HepG2 (cell line): ENCODE data around the gene CAMSAP2. TPM values are rescaled to one million over a fixed set of nuclear protein-coding genes. Genes with fewer than 3 reads are reported as not detected.

Experiments
- ATAC-seq: fragments of 200-7000 bp; cut with Tn5 transposase; 3 replicates; pipeline ENCODE4 v1.9.1; 2020; ENCODE audit warnings: mild to moderate bottlenecking, moderate library complexity
- BruUV-seq: library from RNA; stranded (reverse); fragments of 400-500 nt; replicated peaks from 2 replicates; lab custom pipeline; 2021; lab: Mats Ljungman, UMichigan
- CTCF ChIA-PET: fragments of 300-600 bp; formaldehyde crosslinking; extraction: SDS; loops from one replicate; lab custom pipeline; 2021; ENCODE audit warnings: low total read pairs, inconsistent platforms, low intra/inter-chr PET ratio; lab: Yijun Ruan, JAX
- POLR2A ChIA-PET: fragments of 350-600 bp; sonication (Branson Sonifier 250); formaldehyde crosslinking; loops from one replicate; lab custom pipeline; 2020; ENCODE audit warnings: antibody characterized with exemption, inconsistent platforms; lab: Yijun Ruan, JAX
- DNase-seq: peaks from one replicate; pipeline ENCODE4 v3.0.0-alpha.2; 2015; ENCODE audit warnings: low spot score
- FAIRE-seq: peaks from 3 replicates; lab custom pipeline; 2011; peaks lifted over from hg19 to GRCh38; lab: Jason Lieb, UNC
- H2AFZ ChIP-seq: one replicate; pipeline ENCODE4 v1.6.1; 2011; ENCODE audit warnings: low read length, inconsistent platforms
- H3K27ac ChIP-seq: fragments of 300-600 bp; 3 replicates; pipeline ENCODE4 v1.8.0; 2011; ENCODE audit warnings: mixed run types, mild to moderate bottlenecking, mixed read lengths, low read length, inconsistent platforms; ENCODE audit not compliant: insufficient read depth; ENCODE audit errors: extremely low read length
- H3K27me3 ChIP-seq, 2 experiments: fragments of 200-600 bp in 1 of 2; 2 replicates in 1 of 2; 3 replicates in 1 of 2; pipeline versions ENCODE4 v1.6.0 to v1.8.0; 2011; ENCODE audit warnings: low read length in 2 of 2, mild to moderate bottlenecking in 2 of 2, moderate library complexity in 2 of 2, inconsistent platforms in 1 of 2; ENCODE audit not compliant: insufficient read depth in 2 of 2, control insufficient read depth in 1 of 2
- H3K36me3 ChIP-seq, 2 experiments: fragments of 200-600 bp in 1 of 2; replicated peaks in 1 of 2; 2 replicates in 1 of 2; 3 replicates in 1 of 2; pipeline versions ENCODE4 v1.5.1 to v1.8.0; 2011; ENCODE audit warnings: low read length in 2 of 2, inconsistent platforms in 1 of 2; ENCODE audit not compliant: insufficient read depth in 2 of 2, control insufficient read depth in 1 of 2
- H3K4me1 ChIP-seq: 2 replicates; pipeline ENCODE4 v1.5.1; 2012; ENCODE audit warnings: low read length, inconsistent platforms; ENCODE audit not compliant: insufficient read depth
- H3K4me2 ChIP-seq: 2 replicates; pipeline ENCODE4 v1.6.0; 2011; ENCODE audit warnings: low read depth, low read length, inconsistent platforms
- H3K4me3 ChIP-seq, 3 experiments: fragments of 200-600 bp in 1 of 3; sonication (generic), shearing (Covaris generic) in 1 of 3; replicated peaks in 1 of 3; 2 replicates each; pipeline ENCODE4 v1.5.1; 2011 to 2016; ENCODE audit warnings: low read length in 3 of 3, inconsistent platforms in 2 of 3, low read depth in 2 of 3, mild to moderate bottlenecking in 2 of 3, control low read depth in 1 of 3, mixed read lengths in 1 of 3; ENCODE audit not compliant: insufficient read depth in 1 of 3
- H3K79me2 ChIP-seq: one replicate; pipeline ENCODE4 v1.6.1; 2011; ENCODE audit warnings: low read length, inconsistent platforms; ENCODE audit not compliant: insufficient read depth
- H3K9ac ChIP-seq: 2 replicates; pipeline ENCODE4 v1.6.0; 2011; ENCODE audit warnings: mild to moderate bottlenecking, low read depth, low read length, inconsistent platforms; ENCODE audit not compliant: insufficient read depth
- H3K9me3 ChIP-seq: 2 replicates; pipeline ENCODE4 v1.5.1; 2012; ENCODE audit warnings: mild to moderate bottlenecking, low read length
- H4K20me1 ChIP-seq: 2 replicates; pipeline ENCODE4 v1.6.0; 2011; ENCODE audit warnings: inconsistent platforms, mild to moderate bottlenecking, low read length, moderate library complexity; ENCODE audit not compliant: insufficient read depth
- BORCS8-MEF2B ChIP-seq: sonication (generic); formaldehyde crosslinking; IDR thresholded peaks from 2 replicates; pipeline ENCODE4 v1.8.0; 2022; ENCODE audit warnings: mild to moderate bottlenecking, missing genetic modification reagents
- HNF1A ChIP-seq, 2 experiments: sonication (generic) in 1 of 2; formaldehyde crosslinking in 1 of 2; IDR thresholded peaks; 2 replicates each; pipeline versions ENCODE4 v1.4.0 to v1.6.1; 2016 to 2020; ENCODE audit warnings: borderline replicate concordance in 1 of 2, low read depth in 1 of 2, mild to moderate bottlenecking in 1 of 2, missing genetic modification reagents in 1 of 2
- ISX ChIP-seq: sonication (generic); formaldehyde crosslinking; conservative IDR thresholded peaks from 2 replicates; pipeline ENCODE4 v1.5.0; 2020; ENCODE audit warnings: missing genetic modification reagents
- MEF2D ChIP-seq: sonication (generic); formaldehyde crosslinking; IDR thresholded peaks from 2 replicates; pipeline ENCODE4 v1.5.1; 2020; ENCODE audit warnings: mild to moderate bottlenecking, missing genetic modification reagents
- RCOR2 ChIP-seq: IDR thresholded peaks from 2 replicates; pipeline ENCODE4 v1.6.1; 2016; ENCODE audit warnings: missing biosample characterization, missing genetic modification reagents
- REPIN1 ChIP-seq: sonication (generic); formaldehyde crosslinking; IDR thresholded peaks from 2 replicates; pipeline ENCODE4 v1.8.0; 2022; ENCODE audit warnings: missing genetic modification reagents, low read depth, mild to moderate bottlenecking, borderline replicate concordance
- RFXAP ChIP-seq: sonication (generic); formaldehyde crosslinking; IDR thresholded peaks from 2 replicates; pipeline ENCODE4 v1.4.0; 2020; ENCODE audit warnings: missing genetic modification reagents, borderline replicate concordance
- ZBTB39 ChIP-seq: sonication (generic); formaldehyde crosslinking; IDR thresholded peaks from 2 replicates; pipeline ENCODE4 v1.5.0; 2020; ENCODE audit warnings: missing genetic modification reagents
- ZBTB46 ChIP-seq: sonication (generic); formaldehyde crosslinking; IDR thresholded peaks from 2 replicates; pipeline ENCODE4 v1.4.0; 2020; ENCODE audit warnings: mild to moderate bottlenecking, missing genetic modification reagents, borderline replicate concordance
- ZKSCAN8 ChIP-seq: IDR thresholded peaks from 2 replicates; pipeline ENCODE4 v1.6.1; 2016; ENCODE audit warnings: borderline replicate concordance, missing genetic modification reagents, missing compliant biosample characterization
- ZNF572 ChIP-seq: sonication (generic); formaldehyde crosslinking; IDR thresholded peaks from 2 replicates; pipeline ENCODE4 v1.5.1; 2020; ENCODE audit warnings: mild to moderate bottlenecking, missing genetic modification reagents
- WGBS: methylation state at CpG from one replicate; pipeline ENCODE4 v1.1.6; 2017; ENCODE audit warnings: low lambda C conversion rate; 5-methylcytosine and 5-hydroxymethylcytosine counted together
- in situ Hi-C: cut with HindIII; loops from 2 replicates; pipeline ENCODE4 v1.10.0; 2017; ENCODE audit warnings: low pct_unique_long_range_greater_than_20kb; ENCODE audit not compliant: extremely low pct_ligation_motif_present
- intact Hi-C: fragments of 100-400 bp; cut with micrococcal nuclease; formaldehyde crosslinking; loops from one replicate; pipeline ENCODE4 v1.10.0; 2022; ENCODE audit not compliant: unreplicated experiment
- polyA plus RNA-seq, 8 experiments: library from polyadenylated mRNA; depleted of rRNA in 3 of 8; stranded (reverse) in 7 of 8; unstranded in 1 of 8; fragments of >200 nt; fragmentation: Illumina TruSeq in 4 of 8; extraction: Trizol in 4 of 8; gene quantifications; 2 replicates each; pipeline versions ENCODE4 v1.2.1 to v1.2.3, GENCODE V29; 2011 to 2016; ENCODE audit warnings: low read depth in 4 of 8, missing spikeins in 1 of 8, mixed read lengths in 1 of 8; ENCODE audit not compliant: insufficient read depth in 1 of 8
- total RNA-seq, 5 experiments: library from RNA; depleted of rRNA; stranded (reverse); fragments of >200 nt; fragmentation: Illumina TruSeq; extraction: Trizol; gene quantifications; 2 replicates each; pipeline ENCODE4 v1.2.3, GENCODE V29; 2016; ENCODE audit warnings: low read depth in 1 of 5

The CAMSAP2 gene
- total and polyA plus RNA-seq, 2 of the 13 experiments (the other 11 are each of a cell fraction or from before 2014, with no cell fraction given), result 3.4 to 8.2 TPM

- Histone ChIP-seq H3K27me3 (no peaks in the 10 kb centered on the region), H3K9me3 (no peaks in the 10 kb centered on the region), H2AFZ (no peak overlapping the region), H3K79me2 (peaks cover 6% of the 10 kb centered on the region), H3K4me2 (peak overlapping the region; percentile 48), H3K9ac (peak overlapping the region; percentile 30; the same call in 1 of the 2 replicates), H3K36me3 (peaks cover 6 to 27% of the 10 kb centered on the region in 2 experiments), H3K4me3 (no peak overlapping the region), H4K20me1 (no peaks in the 10 kb centered on the region), H3K27ac (peak overlapping the region; percentile 57), H3K4me1 (peaks cover 63% of the 10 kb centered on the region)
- POLR2A ChIA-PET, result interaction anchor here (1.2 to 2.3 kb wide), 4 partner anchors 7 to 17 kb away, joined by 5 to 19 read pairs (median 11); no protein-coding TSS in a partner anchor
- intact Hi-C loops, result loop anchor here (10.0 kb wide), 1 partner anchor 215 kb away; the partner anchor contains the start of gene CACNA1S
- no peak for FAIRE-seq
- no peak for ATAC-seq
- CTCF ChIA-PET, result no interaction called here
- in situ Hi-C loops, result no loop called here
- no TSS peak for BruUV-seq
- no peak for DNase-seq
- 91% methylated on average over 11 of the region's 16 CpGs for WGBS
- peak; percentile 12; the same call in 1 of the 2 replicates for TF ChIP-seq RFXAP (CRISPR knock-in tag)
- peak; percentile 10; the same call in 1 of the 2 replicates for TF ChIP-seq ZBTB46
- 0 out of 2 replicates have a peak, but pooled peaks have one; percentile 26 for TF ChIP-seq BORCS8-MEF2B
- 0 out of 2 replicates have a peak, but pooled peaks have one; percentile 54 for TF ChIP-seq ZBTB39 (CRISPR knock-in tag)
- no peak for TF ChIP-seq ZKSCAN8
- TF ChIP-seq HNF1A (IDR thresholded peaks at IDR 0.05; ENCODE audit: low read depth), result no peak
- 0 out of 2 replicates have a peak, but pooled peaks have one; percentile 8 for TF ChIP-seq HNF1A (CRISPR knock-in tag; IDR thresholded peaks at IDR 0.05; ENCODE audit: borderline replicate concordance)
- 0 out of 2 replicates have a peak, but pooled peaks have one; percentile 23 for TF ChIP-seq ZNF572
- no peak for TF ChIP-seq ISX (CRISPR knock-in tag)
- TF ChIP-seq RCOR2, result no peak
- 0 out of 2 replicates have a peak, but pooled peaks have one; percentile 11 for TF ChIP-seq MEF2D (CRISPR knock-in tag)
- no peak for TF ChIP-seq REPIN1 (CRISPR knock-in tag)
Measured at GRCh38 chr1:200899954-200900867, 161.5 kb downstream of the CAMSAP2 start.
